Peyer's patch (tissue), 4 donors: ENCODE data around the gene IGF2R. TPM values are rescaled to one million over a fixed set of nuclear protein-coding genes. Genes with fewer than 3 reads are reported as not detected.

Source experiments
- DNase-seq, 3 donors: peaks; one replicate each; pipeline ENCODE4 v3.0.0-alpha.2; 2017 to 2019
- H3K27ac ChIP-seq, 4 donors: fragments of 200-600 bp; sonication (generic); one replicate each; pipeline ENCODE4 v1.5.1; 2016 to 2019
- H3K27me3 ChIP-seq, 2 donors: fragments of 200-600 bp; sonication (generic); one replicate each; pipeline ENCODE4 v1.5.1; 2019
- H3K36me3 ChIP-seq, 3 donors: fragments of 200-600 bp; sonication (generic); one replicate each; pipeline ENCODE4 v1.5.1; 2016 to 2019
- H3K4me1 ChIP-seq, 4 donors: fragments of 200-600 bp; sonication (generic); one replicate each; pipeline ENCODE4 v1.5.1; 2016 to 2019
- H3K4me3 ChIP-seq, 4 donors: fragments of 200-600 bp; sonication (generic); 1 replicate in 3 of 4; 2 replicates in 1 of 4; pipeline ENCODE4 v1.5.1; 2016 to 2019; ENCODE audit warnings: mild to moderate bottlenecking in 1 of 4
- H3K9me3 ChIP-seq, 4 donors: fragments of 200-600 bp; sonication (generic); one replicate each; pipeline ENCODE4 v1.5.1; 2016 to 2019; ENCODE audit warnings: mild to moderate bottlenecking in 1 of 4
- CTCF ChIP-seq, 6 experiments: fragments of 450-650 bp in 4 of 6; fragments of 200-600 bp in 2 of 6; sonication (generic) in 1 of 6; IDR thresholded peaks; one replicate each; pipeline ENCODE4 v1.5.1; 2017 to 2019; ENCODE audit warnings: antibody characterized with exemption in 6 of 6, mild to moderate bottlenecking in 3 of 6, moderate library complexity in 1 of 6
- POLR2A ChIP-seq, 2 donors: fragments of 450-650 bp; IDR thresholded peaks; one replicate each; pipeline ENCODE4 v1.5.1; 2017; ENCODE audit warnings: antibody characterized with exemption in 2 of 2, mild to moderate bottlenecking in 2 of 2, moderate library complexity in 2 of 2
- total RNA-seq, 4 donors: library from RNA; depleted of rRNA; stranded (reverse); fragments of >200 nt; gene quantifications; one replicate each; pipeline ENCODE4 v1.1.0, GENCODE V29; 2016

Gene IGF2R
- total RNA-seq, 4 donors from 2014 or later: 48.7 to 86.5 (median 82.3) TPM

- Histone ChIP-seq H3K36me3 (no peaks in the 10 kb centered on the region), H3K27ac (no peak overlapping the region), H3K4me1 (no peaks in the 10 kb centered on the region), H3K4me3 (no peak overlapping the region), H3K27me3 (no peaks in the 10 kb centered on the region), H3K9me3 (no peaks in the 10 kb centered on the region)
- no peak for DNase-seq
- no peak for TF ChIP-seq POLR2A (IDR thresholded peaks at IDR 0.05)
- no peak for TF ChIP-seq CTCF (IDR thresholded peaks at IDR 0.05)
These were observed 159.3 kb downstream of the IGF2R start for GRCh38 chr6:160128125-160128683.

GRCh38 chr6:160128879-160129516 lies 160.1 kb downstream of the IGF2R start:
- Histone ChIP-seq H3K27me3 (no peaks in the 10 kb centered on the region), H3K4me3 (no peak overlapping the region), H3K4me1 (no peaks in the 10 kb centered on the region), H3K36me3 (no peaks in the 10 kb centered on the region), H3K27ac (no peak overlapping the region), H3K9me3 (no peaks in the 10 kb centered on the region)
- no peak for DNase-seq
- TF ChIP-seq POLR2A (IDR thresholded peaks at IDR 0.05): no peak
- no peak for TF ChIP-seq CTCF (IDR thresholded peaks at IDR 0.05)

GRCh38 chr6:160129881-160130615 lies 161.2 kb downstream of the IGF2R start:
- Histone ChIP-seq H3K4me3 (no peak overlapping the region), H3K27me3 (no peaks in the 10 kb centered on the region), H3K27ac (no peak overlapping the region), H3K9me3 (no peaks in the 10 kb centered on the region), H3K4me1 (peaks cover 0 to 6% (median 0%) of the 10 kb centered on the region in 4 donors), H3K36me3 (no peaks in the 10 kb centered on the region)
- DNase-seq: no peak
- TF ChIP-seq POLR2A (IDR thresholded peaks at IDR 0.05) (no peak), CTCF (IDR thresholded peaks at IDR 0.05) (no peak)

GRCh38 chr6:160130729-160131484 lies 162.0 kb downstream of the IGF2R start:
- H3K36me3 ChIP-seq: no peaks in the 10 kb centered on the region
- no peak overlapping the region for H3K27ac ChIP-seq
- no peak for TF ChIP-seq CTCF (IDR thresholded peaks at IDR 0.05)
- no peak for TF ChIP-seq POLR2A (IDR thresholded peaks at IDR 0.05)
- H3K9me3 ChIP-seq: no peaks in the 10 kb centered on the region
- DNase-seq: no peak
- no peak overlapping the region for H3K4me3 ChIP-seq
- peaks cover 0 to 6% (median 0%) of the 10 kb centered on the region in 4 donors for H3K4me1 ChIP-seq
- no peaks in the 10 kb centered on the region for H3K27me3 ChIP-seq

- Histone ChIP-seq H3K27me3 (no peaks in the 10 kb centered on the region), H3K4me1 (peaks cover 0 to 6% (median 0%) of the 10 kb centered on the region in 4 donors), H3K27ac (no peak overlapping the region), H3K36me3 (no peaks in the 10 kb centered on the region), H3K4me3 (no peak overlapping the region), H3K9me3 (no peaks in the 10 kb centered on the region)
- TF ChIP-seq POLR2A (IDR thresholded peaks at IDR 0.05) (no peak), CTCF (IDR thresholded peaks at IDR 0.05) (no peak)
- no peak for DNase-seq
These were observed 162.9 kb downstream of the IGF2R start for GRCh38 chr6:160131636-160132296.
